Smooth muscle cell (in vitro differentiated cells): ENCODE data around the gene ELAPOR1. TPM values are rescaled to one million over a fixed set of nuclear protein-coding genes. Genes with fewer than 3 reads are reported as not detected.

Experiments
- DNase-seq: peaks from one replicate; lab custom pipeline; 2025; ENCODE audit not compliant: unreplicated experiment; lab: John Stamatoyannopoulos, UW
- H2AFZ ChIP-seq: fragments of 200-600 bp; sonication (generic); 2 replicates; pipeline ENCODE4 v1.6.0; 2016; ENCODE audit warnings: antibody characterized with exemption, low read depth, mild to moderate bottlenecking
- H3F3A ChIP-seq: fragments of 200-600 bp; sonication (generic); 2 replicates; pipeline ENCODE4 v1.6.0; 2017; ENCODE audit warnings: antibody characterized with exemption, low read depth
- H3K27ac ChIP-seq: fragments of 200-600 bp; sonication (generic); 2 replicates; pipeline ENCODE4 v1.5.1; 2016; ENCODE audit warnings: low read depth, mild to moderate bottlenecking
- H3K27me3 ChIP-seq: fragments of 200-600 bp; sonication (generic); 2 replicates; pipeline ENCODE4 v1.6.1; 2016; ENCODE audit warnings: low read depth, mild to moderate bottlenecking
- H3K36me3 ChIP-seq: fragments of 200-600 bp; sonication (generic); 2 replicates; pipeline ENCODE4 v1.5.1; 2016; ENCODE audit warnings: low read depth
- H3K4me1 ChIP-seq: fragments of 200-600 bp; sonication (generic); 2 replicates; pipeline ENCODE4 v1.5.1; 2016; ENCODE audit warnings: low read depth
- H3K4me2 ChIP-seq: fragments of 200-600 bp; sonication (generic); 2 replicates; pipeline ENCODE4 v1.6.0; 2016; ENCODE audit warnings: mild to moderate bottlenecking
- H3K4me3 ChIP-seq: fragments of 200-600 bp; sonication (generic); 2 replicates; pipeline ENCODE4 v1.5.1; 2016; ENCODE audit warnings: mild to moderate bottlenecking
- H3K79me2 ChIP-seq: fragments of 200-600 bp; sonication (generic); 2 replicates; pipeline ENCODE4 v1.6.0; 2016; ENCODE audit warnings: low read depth, mild to moderate bottlenecking
- H3K9ac ChIP-seq: fragments of 200-600 bp; sonication (generic); 2 replicates; pipeline ENCODE4 v1.6.0; 2016; ENCODE audit warnings: low read depth
- H3K9me3 ChIP-seq: fragments of 200-600 bp; sonication (generic); replicated peaks from 2 replicates; pipeline ENCODE4 v1.5.1; 2016; ENCODE audit warnings: low read depth
- H4K20me1 ChIP-seq: fragments of 200-600 bp; sonication (generic); 2 replicates; pipeline ENCODE4 v1.6.0; 2016; ENCODE audit warnings: low read depth
- WGBS: methylation state at CpG from one replicate; pipeline ENCODE4 v1.1.7; 2016; ENCODE audit warnings: low lambda C conversion rate; 5-methylcytosine and 5-hydroxymethylcytosine counted together
- polyA plus RNA-seq: library from polyadenylated mRNA; unstranded; fragments of >200 nt; fragmentation: Nextera tagmentation; extraction: Ambion mirVana; gene quantifications from 2 replicates; pipeline ENCODE4 v1.2.1, GENCODE V29; 2016
- total RNA-seq: library from RNA; depleted of rRNA; stranded (reverse); fragments of >200 nt; gene quantifications from 2 replicates; pipeline ENCODE4 v1.2.3, GENCODE V29; 2014
- TF ChIP-seq, protein P1 (sequence below): fragments of 200-600 bp; sonication (generic); IDR thresholded peaks from 2 replicates; pipeline ENCODE4 v1.5.1; 2017; ENCODE audit warnings: borderline replicate concordance, mild to moderate bottlenecking, antibody characterized with exemption; ENCODE audit not compliant: insufficient read depth, poor library complexity, severe bottlenecking

ELAPOR1 gene
- total RNA-seq (3.5 and 4.8 TPM in 2 replicates), polyA plus RNA-seq (2.6 and 3.5 TPM in 2 replicates)

DNA sequence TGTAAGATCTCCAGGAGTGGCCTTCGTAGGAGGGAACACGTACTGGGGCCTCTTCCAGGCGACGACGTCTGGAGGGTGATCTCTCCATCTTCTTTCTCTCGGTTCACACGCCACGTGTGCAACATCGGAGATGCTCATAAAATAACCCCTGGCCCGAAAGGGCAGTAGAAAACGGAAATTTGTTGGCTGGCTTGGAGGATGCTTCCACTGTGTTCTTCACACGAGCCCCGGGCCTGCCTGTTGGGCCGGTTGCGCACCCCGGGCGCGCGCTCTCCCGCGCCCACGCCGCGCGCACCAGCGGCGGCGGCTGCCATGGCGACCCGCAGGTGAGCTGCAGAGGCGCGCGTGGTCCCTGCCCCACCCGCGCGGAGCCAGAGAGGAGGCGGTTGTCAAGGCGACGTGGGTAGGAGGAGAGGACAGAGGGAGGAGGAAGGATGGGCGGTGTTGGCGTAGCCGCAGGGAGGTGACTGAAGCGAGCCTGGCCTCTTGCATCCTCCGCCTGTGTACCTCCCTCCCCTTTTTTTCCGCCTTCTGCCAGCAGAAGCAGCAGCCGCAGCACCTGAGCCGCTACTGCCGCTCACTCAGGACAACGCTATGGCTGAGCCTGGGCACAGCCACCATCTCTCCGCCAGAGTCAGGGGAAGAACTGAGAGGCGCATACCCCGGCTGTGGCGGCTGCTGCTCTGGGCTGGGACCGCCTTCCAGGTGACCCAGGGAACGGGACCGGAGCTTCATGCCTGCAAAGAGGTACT lies at the start of gene ELAPOR1:
ELAPOR1 (plus strand) TSS at position 526 of the 752 bp plus-strand sequence; CDS start at position 595, 69 bp downstream.
- H3K9me3 ChIP-seq, result no peaks in the 10 kb centered on the region
- H3K79me2 ChIP-seq, result no peaks in the 10 kb centered on the region
- H3F3A ChIP-seq, result no peaks in the 10 kb centered on the region
- peak within 1 kb of the TSS; percentile 50 for H3K4me3 ChIP-seq
- H3K4me2 ChIP-seq, result peak within 1 kb of the TSS; percentile 86
- 3% methylated on average over 49 of the region's 56 CpGs for WGBS
- DNase-seq, result no peak
- H3K4me1 ChIP-seq, result no peaks in the 10 kb centered on the region
- no peaks in the 10 kb centered on the region for H3K36me3 ChIP-seq
- no peak within 1 kb of the TSS for H3K27ac ChIP-seq
- H2AFZ ChIP-seq, result peak within 1 kb of the TSS; percentile 2
- H3K27me3 ChIP-seq, result peaks cover 44% of the 10 kb centered on the region
- H4K20me1 ChIP-seq, result no peaks in the 10 kb centered on the region
- TF ChIP-seq, protein P1, sequence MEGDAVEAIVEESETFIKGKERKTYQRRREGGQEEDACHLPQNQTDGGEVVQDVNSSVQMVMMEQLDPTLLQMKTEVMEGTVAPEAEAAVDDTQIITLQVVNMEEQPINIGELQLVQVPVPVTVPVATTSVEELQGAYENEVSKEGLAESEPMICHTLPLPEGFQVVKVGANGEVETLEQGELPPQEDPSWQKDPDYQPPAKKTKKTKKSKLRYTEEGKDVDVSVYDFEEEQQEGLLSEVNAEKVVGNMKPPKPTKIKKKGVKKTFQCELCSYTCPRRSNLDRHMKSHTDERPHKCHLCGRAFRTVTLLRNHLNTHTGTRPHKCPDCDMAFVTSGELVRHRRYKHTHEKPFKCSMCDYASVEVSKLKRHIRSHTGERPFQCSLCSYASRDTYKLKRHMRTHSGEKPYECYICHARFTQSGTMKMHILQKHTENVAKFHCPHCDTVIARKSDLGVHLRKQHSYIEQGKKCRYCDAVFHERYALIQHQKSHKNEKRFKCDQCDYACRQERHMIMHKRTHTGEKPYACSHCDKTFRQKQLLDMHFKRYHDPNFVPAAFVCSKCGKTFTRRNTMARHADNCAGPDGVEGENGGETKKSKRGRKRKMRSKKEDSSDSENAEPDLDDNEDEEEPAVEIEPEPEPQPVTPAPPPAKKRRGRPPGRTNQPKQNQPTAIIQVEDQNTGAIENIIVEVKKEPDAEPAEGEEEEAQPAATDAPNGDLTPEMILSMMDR, result no peak
- H3K9ac ChIP-seq, result no peak within 1 kb of the TSS

DNA sequence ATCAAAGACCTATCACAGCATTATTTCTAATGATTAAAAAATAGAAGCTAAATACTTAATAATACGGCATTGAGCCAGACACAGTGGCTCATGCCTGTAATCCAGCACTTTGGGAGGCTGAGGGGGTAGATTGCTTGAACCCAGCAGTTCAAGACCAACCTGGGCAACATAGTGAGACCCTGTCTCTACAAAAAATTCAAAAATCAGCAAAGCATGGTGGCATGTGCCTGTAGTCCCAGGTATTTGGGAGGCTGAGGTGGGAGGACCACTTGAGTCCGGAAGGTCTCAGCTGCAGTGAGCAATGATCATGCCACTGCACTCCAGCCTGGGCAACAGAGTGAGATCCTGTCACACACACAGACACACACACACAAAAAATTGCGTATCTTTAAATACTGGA lies 48.8 kb upstream of the ELAPOR1 start:
- no peaks in the 10 kb centered on the region for H3K4me1 ChIP-seq
- H3K9ac ChIP-seq, result no peak overlapping the region
- H3K4me2 ChIP-seq, result no peak overlapping the region
- H3K4me3 ChIP-seq, result no peak overlapping the region
- H3F3A ChIP-seq, result peaks cover 9% of the 10 kb centered on the region
- no peak overlapping the region for H3K27ac ChIP-seq
- 95% methylated on average over 3 of the region's 3 CpGs for WGBS
- H3K36me3 ChIP-seq, result peaks cover 18% of the 10 kb centered on the region
- no peaks in the 10 kb centered on the region for H3K27me3 ChIP-seq
- H2AFZ ChIP-seq, result no peak overlapping the region
- no peaks in the 10 kb centered on the region for H3K9me3 ChIP-seq
- DNase-seq, result no peak
- H4K20me1 ChIP-seq, result peaks cover 71% of the 10 kb centered on the region
- TF ChIP-seq, protein P1, result no peak
- peaks cover 44% of the 10 kb centered on the region for H3K79me2 ChIP-seq

DNA sequence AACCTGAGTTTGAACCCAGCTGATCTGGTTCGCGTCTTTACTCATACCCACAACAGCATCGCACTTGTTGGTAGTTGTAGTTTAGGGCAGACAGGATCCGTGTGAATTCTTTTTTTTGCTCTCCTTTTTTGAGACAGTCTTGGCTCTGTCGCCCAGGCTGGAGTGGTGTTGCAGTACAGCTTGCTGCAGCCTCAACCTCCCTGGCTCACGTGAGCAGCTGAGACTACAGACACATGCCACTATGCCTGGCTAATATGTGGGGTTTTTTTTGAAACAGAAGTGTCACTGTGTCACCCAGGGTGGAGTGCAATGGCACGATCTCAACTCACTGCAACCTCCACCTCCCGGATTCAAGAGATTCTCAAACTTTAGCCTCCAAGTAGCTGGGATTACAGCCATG lies 46.0 kb upstream of the ELAPOR1 start:
- Histone ChIP-seq H3K9me3 (no peaks in the 10 kb centered on the region), H3F3A (peaks cover 3% of the 10 kb centered on the region), H3K79me2 (peaks cover 69% of the 10 kb centered on the region), H3K9ac (no peak overlapping the region), H3K4me3 (no peak overlapping the region), H4K20me1 (peaks cover 90% of the 10 kb centered on the region), H2AFZ (no peak overlapping the region), H3K36me3 (peaks cover 22% of the 10 kb centered on the region), H3K27ac (no peak overlapping the region), H3K4me2 (no peak overlapping the region), H3K4me1 (no peaks in the 10 kb centered on the region), H3K27me3 (no peaks in the 10 kb centered on the region)
- 91% methylated on average over 8 of the region's 8 CpGs for WGBS
- TF ChIP-seq, protein P1, result no peak
- DNase-seq, result no peak

DNA sequence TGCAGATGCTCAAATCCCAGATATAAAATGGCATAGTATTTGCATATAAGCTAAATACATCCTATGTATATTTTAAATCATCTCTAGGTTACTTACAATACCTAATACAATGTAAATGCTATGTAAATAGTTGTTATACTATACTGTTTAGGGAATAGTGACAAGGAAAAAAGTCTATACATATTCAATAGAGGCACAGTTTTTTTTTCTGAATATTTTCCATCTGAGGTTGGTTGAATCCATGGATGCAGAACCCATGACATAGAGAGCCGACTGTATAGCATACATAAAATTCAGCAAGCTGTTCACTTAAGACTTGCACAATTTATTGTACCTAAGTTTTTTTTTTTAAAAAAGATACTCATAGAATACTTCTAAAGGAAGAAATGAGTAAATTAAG lies 44.6 kb upstream of the ELAPOR1 start:
- Histone ChIP-seq H3K27ac (no peak overlapping the region), H3F3A (peaks cover 3% of the 10 kb centered on the region), H3K27me3 (no peaks in the 10 kb centered on the region), H4K20me1 (peaks cover 94% of the 10 kb centered on the region), H3K4me1 (no peaks in the 10 kb centered on the region), H3K79me2 (peaks cover 81% of the 10 kb centered on the region), H2AFZ (no peak overlapping the region), H3K4me2 (no peak overlapping the region), H3K9ac (no peak overlapping the region), H3K36me3 (peaks cover 22% of the 10 kb centered on the region), H3K4me3 (no peak overlapping the region), H3K9me3 (no peaks in the 10 kb centered on the region)
- DNase-seq, result no peak
- WGBS, result 100% methylated on average over 1 of the region's 1 CpG
- TF ChIP-seq, protein P1, result no peak
